SU-DHL-6 (cell line): ENCODE results near the gene OMD.

Experiments
- H2AFZ ChIP-seq: fragments of 200-600 bp; sonication (generic); 2 replicates; pipeline ENCODE4 v1.6.1; 2014; ENCODE audit warnings: low read depth, mild to moderate bottlenecking, moderate library complexity, mixed read lengths, antibody characterized with exemption, low read length; ENCODE audit not compliant: severe bottlenecking
- H3F3A ChIP-seq: fragments of 200-600 bp; shearing (Covaris generic); 2 replicates; pipeline ENCODE4 v1.6.0; 2016; ENCODE audit warnings: antibody characterized with exemption, mild to moderate bottlenecking; ENCODE audit not compliant: insufficient read depth
- H3K27ac ChIP-seq: fragments of 200-600 bp; sonication (generic); 2 replicates; pipeline ENCODE4 v1.5.1; 2016; ENCODE audit warnings: low read depth, mild to moderate bottlenecking, low read length, moderate library complexity, mixed read lengths
- H3K27me3 ChIP-seq: fragments of 200-600 bp; sonication (generic), shearing (Covaris generic); 2 replicates; pipeline ENCODE4 v1.6.0; 2014; ENCODE audit warnings: mild to moderate bottlenecking, low read length
- H3K36me3 ChIP-seq: fragments of 200-600 bp; sonication (generic); 2 replicates; pipeline ENCODE4 v1.6.1; 2014; ENCODE audit warnings: mild to moderate bottlenecking, low read length, mixed read lengths
- H3K4me2 ChIP-seq: fragments of 300-600, 200-600 bp; shearing (Covaris generic), sonication (generic); 2 replicates; pipeline ENCODE4 v1.6.0; 2014; ENCODE audit warnings: low read length, low read depth, mild to moderate bottlenecking; ENCODE audit not compliant: poor library complexity, severe bottlenecking
- H3K4me3 ChIP-seq: fragments of 200-600 bp; sonication (generic); 2 replicates; pipeline ENCODE4 v1.5.1; 2014; ENCODE audit warnings: antibody characterized with exemption, low read length, mild to moderate bottlenecking, mixed read lengths; ENCODE audit not compliant: insufficient read depth, poor library complexity, severe bottlenecking
- H3K79me2 ChIP-seq: fragments of 200-600 bp; sonication (generic); 2 replicates; pipeline ENCODE4 v1.6.1; 2014; ENCODE audit warnings: mild to moderate bottlenecking, low read length, moderate library complexity; ENCODE audit not compliant: insufficient read depth
- H3K9ac ChIP-seq: fragments of 200-600 bp; sonication (generic); 2 replicates; pipeline ENCODE4 v1.7.0; 2014; ENCODE audit warnings: mild to moderate bottlenecking, low read length
- H3K9me2 ChIP-seq: fragments of 200-600 bp; sonication (generic); replicated peaks from 2 replicates; pipeline ENCODE4 v1.6.1; 2014; ENCODE audit warnings: low read length; ENCODE audit not compliant: insufficient read depth
- H3K9me3 ChIP-seq: fragments of 200-600 bp; sonication (generic); 2 replicates; pipeline ENCODE4 v1.6.1; 2014; ENCODE audit warnings: low read length, mixed read lengths; ENCODE audit not compliant: insufficient read depth
- H4K20me1 ChIP-seq: fragments of 200-600 bp; sonication (generic); 2 replicates; pipeline ENCODE4 v1.6.1; 2014; ENCODE audit warnings: low read depth, mild to moderate bottlenecking, antibody characterized with exemption, low read length, moderate library complexity, mixed read lengths
- CTCF ChIP-seq: fragments of 200-600 bp; sonication (generic); IDR thresholded peaks from one replicate; pipeline ENCODE4 v1.5.1; 2017; ENCODE audit warnings: antibody characterized with exemption, mild to moderate bottlenecking, low read length, moderate library complexity; ENCODE audit not compliant: insufficient read depth, poor library complexity, severe bottlenecking
- EZH2phosphoT487 ChIP-seq: fragments of 200-600 bp; sonication (generic), shearing (Covaris generic); conservative IDR thresholded peaks from 2 replicates; pipeline ENCODE4 v1.6.1; 2018; ENCODE audit warnings: mild to moderate bottlenecking, antibody characterized with exemption, low read length, moderate library complexity, mixed read lengths

The OMD gene

GRCh38 chr9:92392690-92393089, 31.6 kb downstream of the OMD start:
- Histone ChIP-seq H3F3A (no peaks in the 10 kb centered on the region; the same call in 1 of the 2 replicates), H3K79me2 (0 out of 2 replicates have a peak, but pooled peaks cover 8% of the 10 kb centered on the region), H3K36me3 (no peaks in the 10 kb centered on the region), H2AFZ (no peak overlapping the region), H3K27me3 (no peaks in the 10 kb centered on the region), H4K20me1 (no peaks in the 10 kb centered on the region), H3K9me3 (no peaks in the 10 kb centered on the region), H3K9ac (no peak overlapping the region), H3K27ac (no peak overlapping the region), H3K4me3 (no peak overlapping the region), H3K9me2 (no peaks in the 10 kb centered on the region), H3K4me2 (no peak overlapping the region)
- TF ChIP-seq EZH2phosphoT487 (no peak), CTCF (no peak)

- Histone ChIP-seq H3K36me3 (peaks cover 4% of the 10 kb centered on the region; the same call in 1 of the 2 replicates), H3K79me2 (no peaks in the 10 kb centered on the region), H3K27ac (no peak overlapping the region), H3K27me3 (no peaks in the 10 kb centered on the region), H3K9me3 (no peaks in the 10 kb centered on the region), H3F3A (no peaks in the 10 kb centered on the region; the same call in 1 of the 2 replicates), H3K9me2 (no peaks in the 10 kb centered on the region), H3K4me2 (no peak overlapping the region), H4K20me1 (peaks cover 3% of the 10 kb centered on the region; the same call in 1 of the 2 replicates), H3K4me3 (no peak overlapping the region), H2AFZ (no peak overlapping the region), H3K9ac (no peak overlapping the region)
- TF ChIP-seq EZH2phosphoT487: no peak
- no peak for TF ChIP-seq CTCF
Observed at GRCh38 chr9:92385953-92386352, 38.3 kb downstream of the OMD start.

- Histone ChIP-seq H3K79me2 (no peaks in the 10 kb centered on the region), H3K4me2 (no peak overlapping the region), H3F3A (no peaks in the 10 kb centered on the region; the same call in 1 of the 2 replicates), H4K20me1 (peaks cover 3% of the 10 kb centered on the region; the same call in 1 of the 2 replicates), H3K27ac (no peak overlapping the region), H2AFZ (no peak overlapping the region), H3K27me3 (no peaks in the 10 kb centered on the region), H3K4me3 (no peak overlapping the region), H3K9me2 (no peaks in the 10 kb centered on the region), H3K36me3 (peaks cover 4% of the 10 kb centered on the region; the same call in 1 of the 2 replicates), H3K9me3 (no peaks in the 10 kb centered on the region), H3K9ac (no peak overlapping the region)
- no peak for TF ChIP-seq EZH2phosphoT487
- TF ChIP-seq CTCF: no peak
Observed at GRCh38 chr9:92385477-92385876, 38.8 kb downstream of the OMD start.
